B cell (primary cell): Measurements from ENCODE around the gene ATAD3C. TPM values are rescaled to one million over a fixed set of nuclear protein-coding genes. Genes with fewer than 3 reads are reported as not detected.

Experiments
- ATAC-seq: fragments of 200-7000 bp; cut with Tn5 transposase; one replicate; pipeline ENCODE4 v1.10.0; 2021; ENCODE audit warnings: low read depth, mild to moderate bottlenecking, moderate number of reproducible peaks, moderate library complexity
- CTCF ChIA-PET: fragments of 350-600 bp; sonication (Branson Sonifier 250); formaldehyde crosslinking; loops from one replicate; lab custom pipeline; 2021; ENCODE audit warnings: antibody characterized with exemption, inconsistent platforms; lab: Charles Lee
- POLR2A ChIA-PET: fragments of 350-600 bp; sonication (Branson Sonifier 250); formaldehyde crosslinking; loops from one replicate; lab custom pipeline; 2021; ENCODE audit warnings: antibody characterized with exemption; lab: Charles Lee
- DNase-seq: peaks from one replicate; pipeline ENCODE4 v3.0.0; 2013
- H2AFZ ChIP-seq: 2 replicates; pipeline ENCODE4 v1.6.1; 2012; ENCODE audit warnings: mild to moderate bottlenecking, low read depth, low read length; ENCODE audit not compliant: insufficient read depth, poor library complexity, severe bottlenecking
- H3K27ac ChIP-seq, 2 donors: 1 replicate in 1 of 2; 2 replicates in 1 of 2; pipeline ENCODE4 v1.5.1; 2012 to 2013; ENCODE audit warnings: low read length in 2 of 2, mild to moderate bottlenecking in 2 of 2, moderate library complexity in 1 of 2
- H3K27me3 ChIP-seq, 4 experiments: fragments of 200-600 bp in 1 of 4; sonication (generic) in 1 of 4; replicated peaks in 1 of 4; 1 replicate in 2 of 4; 2 replicates in 2 of 4; pipeline versions ENCODE4 v1.6.1 to v1.7.0; 2013 to 2016; ENCODE audit warnings: low read length in 3 of 4, mild to moderate bottlenecking in 2 of 4, mixed read lengths in 1 of 4, moderate library complexity in 1 of 4; ENCODE audit not compliant: insufficient read depth in 4 of 4, control insufficient read depth in 3 of 4; ENCODE audit errors: control extremely low read depth in 1 of 4
- H3K36me3 ChIP-seq, 2 experiments: replicated peaks in 1 of 2; 1 replicate in 1 of 2; 2 replicates in 1 of 2; pipeline versions ENCODE4 v1.6.1 to v1.7.1; 2013; ENCODE audit warnings: low read length in 1 of 2; ENCODE audit not compliant: insufficient read depth in 2 of 2, control insufficient read depth in 1 of 2; ENCODE audit errors: control extremely low read depth in 1 of 2, extremely low read depth in 1 of 2
- H3K4me1 ChIP-seq, 2 donors: fragments of 200-600 bp in 1 of 2; sonication (generic) in 1 of 2; 1 replicate in 1 of 2; 2 replicates in 1 of 2; pipeline versions ENCODE4 v1.5.1 to v1.6.1; 2013 to 2017; ENCODE audit warnings: low read length in 2 of 2; ENCODE audit not compliant: control insufficient read depth in 2 of 2, insufficient read depth in 2 of 2
- H3K4me2 ChIP-seq: replicated peaks from 2 replicates; pipeline ENCODE3; 2012; ENCODE audit warnings: mild to moderate bottlenecking, low read depth, low read length; ENCODE audit not compliant: poor library complexity, severe bottlenecking
- H3K4me3 ChIP-seq, 5 experiments: fragments of 200-600 bp in 1 of 5; sonication (generic) in 1 of 5; 1 replicate in 3 of 5; 2 replicates in 2 of 5; pipeline versions ENCODE4 v1.5.1 to v1.7.0; 2011 to 2016; ENCODE audit warnings: low read length in 4 of 5, mild to moderate bottlenecking in 4 of 5, low read depth in 2 of 5, control low read depth in 1 of 5, moderate library complexity in 1 of 5; ENCODE audit not compliant: insufficient read depth in 1 of 5; ENCODE audit errors: control extremely low read depth in 1 of 5, extremely low read depth in 1 of 5
- H3K79me2 ChIP-seq: fragments of 200-600 bp; sonication (generic); one replicate; pipeline ENCODE4 v1.6.0; 2016; ENCODE audit warnings: low read length; ENCODE audit not compliant: control insufficient read depth, insufficient read depth
- H3K9ac ChIP-seq: fragments of 200-600 bp; sonication (generic); 2 replicates; pipeline ENCODE4 v1.6.1; 2017; ENCODE audit warnings: mild to moderate bottlenecking, low read length, moderate library complexity
- H3K9me3 ChIP-seq, 3 donors: one replicate each; pipeline versions ENCODE4 v1.6.1 to v1.7.1; 2013; ENCODE audit warnings: low read length in 2 of 3; ENCODE audit not compliant: control insufficient read depth in 2 of 3, insufficient read depth in 1 of 3; ENCODE audit errors: control extremely low read depth in 1 of 3
- H4K20me1 ChIP-seq: 2 replicates; pipeline ENCODE4 v1.6.0; 2012; ENCODE audit warnings: mild to moderate bottlenecking, low read length; ENCODE audit not compliant: insufficient read depth, control insufficient read depth, poor library complexity, severe bottlenecking
- H3K27ac Mint-ChIP-seq: one replicate; pipeline ENCODE4 v1.8.0; 2021; ENCODE audit warnings: mixed read lengths
- H3K27me3 Mint-ChIP-seq: one replicate; pipeline ENCODE4 v1.8.0; 2021; ENCODE audit warnings: mixed read lengths
- H3K4me1 Mint-ChIP-seq: one replicate; pipeline ENCODE4 v1.8.0; 2021; ENCODE audit warnings: mixed read lengths
- H3K4me3 Mint-ChIP-seq: one replicate; pipeline ENCODE4 v1.8.0; 2021; ENCODE audit warnings: mixed read lengths
- H3K9me3 Mint-ChIP-seq: one replicate; pipeline ENCODE4 v1.8.0; 2022; ENCODE audit warnings: mixed read lengths; ENCODE audit not compliant: insufficient read depth
- CTCF ChIP-seq: fragments of 200-600 bp; IDR thresholded peaks from one replicate; pipeline ENCODE4 v1.8.0; 2022; ENCODE audit warnings: antibody characterized with exemption, mild to moderate bottlenecking
- EZH2 ChIP-seq: IDR thresholded peaks from 2 replicates; pipeline ENCODE4 v1.6.1; 2012; ENCODE audit warnings: borderline replicate concordance, low read depth, mild to moderate bottlenecking, moderate library complexity, low read length; ENCODE audit not compliant: insufficient read depth, poor library complexity, severe bottlenecking
- WGBS: methylation state at CpG from one replicate; pipeline ENCODE4 v1.1.5; 2013; ENCODE audit warnings: missing lambda C conversion rate; ENCODE audit not compliant: insufficient coverage; 5-methylcytosine and 5-hydroxymethylcytosine counted together
- intact Hi-C: fragments of 100-400 bp; cut with micrococcal nuclease; formaldehyde crosslinking; loops from one replicate; pipeline ENCODE4 v1.10.0; 2022
- polyA plus RNA-seq: library from polyadenylated mRNA; depleted of rRNA; stranded (reverse); fragments of >200 nt; gene quantifications from 2 replicates; pipeline ENCODE4 v1.2.3, GENCODE V29; 2012
- total RNA-seq, 2 donors: library from RNA; stranded (reverse); fragments of 120-200 nt in 1 of 2; gene quantifications; 1 replicate in 1 of 2; 2 replicates in 1 of 2; pipeline versions ENCODE4 v1.2.3 to v1.2.4, GENCODE V29; 2013 to 2022

Gene ATAD3C
- total and polyA plus RNA-seq, 2 donors (not counting 1 experiment from before 2014, with no cell fraction given) = 0.20 to 1.1 TPM

DNA sequence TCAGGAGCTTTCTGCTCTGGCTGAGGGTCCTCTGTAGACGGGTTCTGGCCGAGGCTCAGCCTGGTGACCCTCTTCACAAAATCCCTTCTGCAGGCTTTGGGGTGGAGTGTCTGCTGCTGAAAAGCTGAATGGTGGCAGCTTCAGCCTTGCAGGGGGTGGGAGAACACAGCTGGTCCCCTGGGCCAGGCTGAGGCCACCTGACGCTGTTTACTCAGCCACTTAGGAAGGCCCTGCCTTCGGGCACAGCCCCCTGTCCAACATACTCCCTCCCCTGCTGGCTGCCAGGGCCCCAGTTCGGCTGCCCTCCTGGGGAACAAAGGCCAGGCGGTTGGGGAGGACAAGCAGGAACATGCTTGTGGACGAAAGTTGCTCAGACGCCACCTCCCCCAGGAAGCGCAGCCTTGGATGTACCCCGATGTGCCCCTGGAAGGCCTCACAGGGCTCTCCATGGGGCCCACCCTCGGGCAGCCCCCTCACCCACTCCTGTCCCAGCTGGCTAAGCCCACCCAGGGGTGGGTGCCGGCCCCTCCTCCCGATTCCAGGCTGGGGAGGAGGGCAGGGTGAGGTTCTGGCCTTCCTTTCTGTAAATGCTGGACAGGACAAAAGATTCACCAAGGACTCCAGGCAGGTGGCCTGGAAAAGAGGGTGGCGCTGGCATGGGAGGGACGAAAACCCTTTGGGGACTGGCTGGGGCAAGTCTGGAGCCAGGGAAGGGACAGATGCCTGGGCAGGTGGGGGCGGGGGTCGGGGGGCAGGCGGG is 28.2 kb upstream of the ATAD3C start, which contains the start of gene ANKRD65:
TSS of gene ANKRD65 (minus strand) at position 130 of the 760 bp plus-strand sequence. CDS start 271 bp downstream, outside the sequence.
- Histone ChIP-seq H3K9me3 (peaks cover 0 to 5% (median 0%) of the 10 kb centered on the region in 3 donors), H3K4me3 (no peak within 1 kb of the TSS), H3K4me1 (no peaks in the 10 kb centered on the region), H3K36me3 (no peaks in the 10 kb centered on the region), H2AFZ (no peak within 1 kb of the TSS), H3K79me2 (no peaks in the 10 kb centered on the region), H3K27ac (no peak within 1 kb of the TSS), H3K9ac (no peak within 1 kb of the TSS), H4K20me1 (no peaks in the 10 kb centered on the region), H3K27me3 (peaks cover 0 to 30% (median 6%) of the 10 kb centered on the region in 4 experiments), H3K4me2 (peak within 1 kb of the TSS; percentile 33)
- Mint-ChIP-seq H3K4me1 (peaks cover 5% of the 10 kb centered on the region), H3K27ac (no peak within 1 kb of the TSS), H3K4me3 (no peak within 1 kb of the TSS), H3K27me3 (peaks cover 21% of the 10 kb centered on the region), H3K9me3 (no peaks in the 10 kb centered on the region)
- intact Hi-C loops = no loop called here
- 84% methylated on average over 16 of the region's 18 CpGs for WGBS
- ATAC-seq (no peak), DNase-seq (no peak)
- ChIA-PET CTCF (no interaction called here), POLR2A (no interaction called here)
- TF ChIP-seq CTCF (no peak), EZH2 (no peak)

DNA sequence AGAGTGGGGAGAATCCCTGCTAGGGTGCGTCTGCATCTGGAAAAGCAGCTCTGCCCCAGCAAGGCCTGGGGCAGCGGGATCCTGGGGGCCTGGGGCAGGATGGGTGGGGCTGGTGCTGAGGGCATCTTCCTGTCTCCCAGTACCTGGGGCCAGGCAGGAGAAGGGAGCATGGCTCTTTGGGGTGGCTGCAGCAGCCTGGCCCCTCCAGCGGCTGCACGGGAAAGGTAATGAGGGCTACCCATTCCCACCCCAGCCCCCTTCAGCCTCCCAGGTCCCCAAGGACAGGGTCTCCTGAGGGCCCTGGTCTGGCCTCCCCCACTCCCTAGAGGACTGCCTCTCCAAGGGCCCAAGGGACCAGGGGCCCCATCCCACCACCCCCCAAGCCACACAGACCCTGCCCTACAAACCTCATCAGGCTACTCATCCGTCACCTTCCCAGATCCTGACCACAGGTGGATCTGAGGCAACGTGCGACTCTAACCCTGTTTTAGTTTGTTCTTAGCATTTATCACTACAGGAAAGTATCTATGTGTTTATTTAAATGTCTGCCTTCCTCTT is 27.5 kb upstream of the ATAD3C start:
- WGBS = 88% methylated on average over 4 of the region's 7 CpGs
- H3K27me3 Mint-ChIP-seq = peaks cover 23% of the 10 kb centered on the region
- H3K9ac ChIP-seq = no peak overlapping the region
- no peaks in the 10 kb centered on the region for H3K79me2 ChIP-seq
- peaks cover 0 to 3% of the 10 kb centered on the region in 2 donors for H3K4me1 ChIP-seq
- H3K9me3 Mint-ChIP-seq = no peaks in the 10 kb centered on the region
- no peak overlapping the region for H3K4me3 ChIP-seq
- ChIA-PET CTCF (no interaction called here), POLR2A (no interaction called here)
- H3K4me3 Mint-ChIP-seq = no peak overlapping the region
- H3K9me3 ChIP-seq = peaks cover 0 to 5% (median 0%) of the 10 kb centered on the region in 3 donors
- no peak overlapping the region for H3K4me2 ChIP-seq
- no peak overlapping the region for H3K27ac ChIP-seq
- no peaks in the 10 kb centered on the region for H3K36me3 ChIP-seq
- peaks cover 0 to 34% (median 6%) of the 10 kb centered on the region in 4 experiments for H3K27me3 ChIP-seq
- no peak for DNase-seq
- peaks cover 5% of the 10 kb centered on the region for H3K4me1 Mint-ChIP-seq
- no peak overlapping the region for H3K27ac Mint-ChIP-seq
- TF ChIP-seq CTCF (no peak), EZH2 (no peak)
- no peak overlapping the region for H2AFZ ChIP-seq
- intact Hi-C loops = no loop called here
- no peaks in the 10 kb centered on the region for H4K20me1 ChIP-seq
- ATAC-seq = no peak
